NCI-H1436 treated with DMSO at 0.1 percent for 48 hours (cell line): ENCODE data around the gene MAMLD1.

Experiments used
- DNase-seq: peaks from one replicate; lab custom pipeline; 2025; lab: John Stamatoyannopoulos, UW

Gene MAMLD1

DNA sequence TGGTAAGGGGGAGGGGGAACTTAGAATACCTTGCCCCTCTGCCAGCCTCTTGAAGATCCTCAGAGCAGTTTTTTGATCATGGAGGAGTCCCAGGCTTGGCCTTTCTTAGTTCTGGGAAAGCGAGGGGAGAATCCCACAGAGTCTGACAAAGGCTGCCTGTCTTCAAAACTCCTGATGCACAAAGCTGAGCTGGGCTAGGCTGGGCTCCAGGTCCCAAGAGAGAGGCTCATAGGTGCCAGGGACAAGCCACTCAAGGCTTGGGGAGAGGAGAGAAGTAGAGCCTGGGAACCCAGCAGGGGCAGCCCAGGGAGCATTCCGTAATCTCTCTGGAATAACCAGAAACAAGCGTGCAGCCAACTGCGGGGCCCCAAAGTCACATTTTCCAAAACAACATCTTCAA, 168.3 kb downstream of the MAMLD1 start:
- DNase-seq = no peak

DNA sequence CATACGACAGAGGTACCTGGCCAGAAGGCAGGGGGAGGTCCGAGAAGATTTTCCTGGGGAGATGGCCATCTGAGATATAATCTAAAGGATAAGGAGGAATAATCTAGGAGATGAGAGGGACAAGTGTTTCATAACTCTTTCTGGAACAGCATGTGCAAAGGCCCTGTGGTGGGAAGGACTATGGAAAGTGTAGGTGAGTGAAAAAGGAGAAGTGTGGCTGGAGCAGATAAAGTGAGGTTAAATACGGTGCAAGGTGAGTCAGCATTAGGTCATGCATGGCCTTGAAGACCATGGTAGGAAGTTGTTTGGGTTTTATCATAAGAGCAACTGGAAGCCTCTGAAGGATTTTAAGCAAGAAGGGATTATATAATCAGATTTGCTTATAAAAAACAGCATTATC, 170.7 kb downstream of the MAMLD1 start:
- DNase-seq = no peak

DNA sequence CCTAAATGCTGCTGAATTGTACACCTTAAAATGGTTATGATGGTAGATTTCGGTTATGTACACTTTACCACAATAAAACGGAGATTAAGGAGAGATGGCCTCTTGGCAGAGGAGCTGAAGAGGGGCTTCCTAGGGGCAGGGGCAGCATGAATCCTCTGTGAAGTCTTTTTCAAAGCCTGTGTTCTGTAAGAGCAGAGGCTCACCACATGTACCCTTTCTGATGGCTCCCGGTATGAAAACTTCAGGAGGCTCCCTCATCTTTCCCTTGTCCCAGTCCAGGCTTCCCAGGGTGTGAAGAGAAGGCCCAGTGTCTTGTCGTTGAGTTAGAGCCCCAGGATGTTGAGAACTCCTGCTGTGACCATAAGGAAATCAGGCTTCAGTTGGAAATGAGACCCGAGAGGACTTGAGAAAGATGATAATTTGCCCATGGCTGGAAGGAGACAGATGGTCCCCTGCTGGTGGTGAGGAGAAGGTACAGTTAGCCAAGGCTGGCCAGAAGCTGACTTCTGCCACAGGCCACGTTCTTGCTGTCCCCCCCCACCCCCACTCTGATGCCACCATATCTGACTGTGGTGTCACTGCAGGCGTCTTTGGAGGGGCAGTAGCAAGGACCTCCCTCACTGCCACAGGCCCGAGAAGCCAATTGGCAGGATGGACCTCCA, 173.5 kb downstream of the MAMLD1 start:
- DNase-seq = no peak

DNA sequence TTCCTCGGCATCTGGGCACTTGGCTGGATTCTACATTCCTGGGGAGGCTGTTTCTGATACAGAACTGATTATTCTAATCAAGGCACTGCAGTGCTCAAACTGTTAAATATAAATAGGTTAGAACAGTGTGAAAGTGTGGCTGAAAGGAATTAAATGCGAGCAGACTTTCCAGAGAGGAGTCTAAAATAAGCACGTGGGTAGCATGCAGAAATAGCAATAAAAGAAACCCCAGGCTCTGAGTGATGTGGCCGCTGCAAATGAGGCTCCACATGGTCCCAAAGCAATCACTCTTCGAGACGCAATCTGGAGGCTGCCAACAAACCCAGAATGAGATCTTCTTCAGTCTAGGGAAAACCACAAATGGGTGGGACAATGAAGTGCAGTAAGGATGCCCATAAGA, 174.7 kb downstream of the MAMLD1 start:
- DNase-seq = no peak

DNA sequence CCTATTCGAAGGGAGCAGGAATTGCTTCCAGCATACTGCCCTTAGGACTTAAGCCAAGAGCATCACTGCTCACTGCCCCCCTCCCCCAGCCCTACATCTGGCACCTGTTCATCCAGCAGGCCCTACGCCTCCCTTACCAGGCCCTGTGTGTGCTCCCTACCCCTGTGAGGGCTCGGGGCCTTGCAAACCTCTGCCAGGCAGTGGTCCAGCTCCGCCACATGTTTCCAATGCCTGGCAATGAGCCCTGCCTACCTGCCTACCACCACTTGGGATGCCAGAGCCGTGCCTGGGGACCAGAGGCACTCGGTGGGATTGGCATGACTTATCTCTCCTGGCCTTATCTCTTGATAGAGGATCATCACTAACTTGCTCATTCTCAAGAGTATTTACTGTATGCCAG, 177.8 kb downstream of the MAMLD1 start:
- DNase-seq = no peak

DNA sequence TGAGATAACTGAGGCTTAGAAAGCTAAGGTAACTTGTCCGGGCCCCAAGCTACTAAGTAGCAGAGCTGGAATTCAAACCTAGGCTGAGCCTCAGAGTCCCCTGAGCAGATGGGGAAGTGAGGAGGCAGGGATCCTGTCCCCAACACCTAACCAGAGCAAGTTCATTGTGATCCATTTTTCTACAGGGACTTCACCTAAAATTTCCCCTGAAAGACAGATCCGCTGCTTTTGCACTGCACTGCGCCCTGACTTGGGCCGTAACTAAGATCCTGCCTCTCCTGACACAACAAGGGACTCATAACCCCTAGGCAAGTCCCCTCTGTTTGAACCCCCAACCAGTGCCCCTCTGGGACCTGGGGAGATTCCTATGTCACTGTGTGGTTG, 179.7 kb downstream of the MAMLD1 start:
- no peak for DNase-seq

DNA sequence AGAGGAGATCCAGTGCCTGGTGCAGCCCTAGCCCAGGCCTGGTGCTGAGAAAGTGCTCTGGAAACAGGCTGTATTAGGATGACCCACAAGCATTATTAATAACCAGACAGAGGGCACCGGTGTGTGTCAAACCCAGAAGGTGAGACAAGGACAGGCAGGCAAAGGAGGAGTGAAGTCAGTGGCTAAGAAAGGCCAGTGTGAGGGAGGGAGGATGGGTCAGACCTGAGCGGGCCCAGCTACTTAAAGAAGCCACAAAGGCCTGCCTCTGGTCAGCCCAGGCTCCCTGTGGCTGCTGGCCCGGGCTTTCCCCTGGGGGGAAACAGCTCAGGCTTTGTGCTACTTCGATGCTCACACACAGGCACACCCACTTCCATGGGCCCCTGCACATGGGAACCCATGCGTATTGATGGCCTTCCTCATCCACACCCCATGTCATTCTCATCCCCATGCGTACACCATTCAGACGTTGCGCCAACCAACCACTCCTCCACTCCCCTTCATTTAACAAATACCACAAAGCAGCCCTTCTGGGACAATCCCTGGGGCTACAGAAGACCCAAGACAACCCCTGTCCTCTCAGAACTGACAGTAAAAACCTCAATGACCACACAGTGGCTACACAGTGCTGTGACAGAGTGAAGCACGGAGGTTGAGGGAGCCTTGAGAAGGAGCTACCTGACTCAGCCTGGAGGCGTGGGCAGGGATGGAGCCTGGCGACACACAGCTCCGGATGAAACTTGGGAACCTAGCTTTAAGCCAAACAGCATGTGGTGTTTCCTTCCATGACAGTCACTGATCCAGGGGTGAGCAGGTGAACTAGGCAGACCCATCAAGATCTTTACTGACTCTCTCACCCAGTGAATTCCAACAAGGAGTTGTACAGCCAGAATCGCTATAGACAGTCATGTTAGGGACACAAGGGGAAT, 180.4 kb downstream of the MAMLD1 start:
- DNase-seq = no peak

DNA sequence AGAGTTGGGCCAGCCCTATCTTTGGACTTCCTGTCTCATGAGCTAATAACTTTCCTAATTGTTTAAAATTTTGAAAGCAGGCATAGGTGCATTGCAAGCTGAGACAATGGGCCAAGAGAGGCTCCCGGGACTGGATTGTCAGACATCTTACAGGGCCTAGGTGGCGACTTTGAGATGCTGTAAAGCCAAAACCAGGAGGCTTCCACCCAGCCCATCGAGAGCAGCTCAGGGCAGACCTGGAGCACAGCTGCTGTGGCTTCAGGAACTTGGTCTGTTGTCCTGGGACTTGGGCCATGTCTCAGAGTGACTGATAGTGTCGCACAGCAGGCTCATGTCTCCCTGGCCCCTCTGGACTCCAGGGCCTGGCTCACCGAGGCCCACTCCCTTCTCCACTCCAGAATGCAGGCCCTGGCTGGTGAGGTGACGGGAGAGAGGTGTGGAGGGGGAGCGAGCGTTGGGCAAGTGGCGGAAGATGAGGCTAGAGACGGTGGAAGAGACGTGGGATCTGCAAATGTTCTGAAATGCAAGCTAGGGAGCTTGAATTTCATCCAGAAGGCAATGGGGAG, 181.2 kb downstream of the MAMLD1 start:
- DNase-seq = no peak

DNA sequence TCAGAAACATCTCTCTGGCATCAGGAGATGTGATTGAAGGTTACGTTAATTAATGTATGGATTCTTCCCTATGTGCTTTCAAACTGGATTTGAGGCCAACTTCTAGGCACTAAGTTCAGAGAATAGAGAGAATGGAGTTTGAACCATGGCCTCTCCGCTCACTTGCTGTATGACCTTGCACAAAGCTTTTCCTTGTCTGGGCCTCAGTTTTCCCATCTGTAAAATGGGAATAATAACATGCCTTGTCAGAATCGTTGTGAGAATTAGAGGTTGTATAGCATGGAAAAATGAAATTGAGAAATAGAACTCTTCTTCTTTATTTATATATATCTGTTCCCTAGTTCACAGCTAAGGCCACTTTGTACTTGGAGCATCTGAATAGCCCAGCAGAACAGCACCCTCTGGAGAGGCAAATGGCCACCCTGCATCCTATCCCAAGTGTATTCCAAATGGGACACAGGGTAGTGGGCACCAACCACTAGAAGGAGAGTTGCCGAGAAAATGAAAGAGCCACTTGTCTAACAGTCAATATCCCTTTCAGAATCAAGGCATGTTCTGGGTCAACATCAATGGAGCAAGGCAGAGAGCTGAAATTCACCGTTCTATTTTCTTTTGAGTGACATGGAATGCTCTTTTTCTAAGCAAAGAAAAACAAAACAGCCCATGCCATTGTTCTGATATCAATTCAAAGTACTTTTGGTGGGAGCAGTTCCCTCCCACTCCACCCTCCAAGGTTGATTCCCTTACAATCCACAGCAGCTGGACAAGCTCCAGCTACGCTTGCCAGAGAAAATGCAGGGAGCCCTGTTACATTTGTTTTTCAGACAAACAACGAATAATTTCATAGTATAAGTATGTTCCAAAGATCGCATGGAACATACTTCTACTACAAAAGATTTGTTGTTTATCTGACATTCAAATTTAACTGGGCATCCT, 182.0 kb downstream of the MAMLD1 start:
- no peak for DNase-seq

DNA sequence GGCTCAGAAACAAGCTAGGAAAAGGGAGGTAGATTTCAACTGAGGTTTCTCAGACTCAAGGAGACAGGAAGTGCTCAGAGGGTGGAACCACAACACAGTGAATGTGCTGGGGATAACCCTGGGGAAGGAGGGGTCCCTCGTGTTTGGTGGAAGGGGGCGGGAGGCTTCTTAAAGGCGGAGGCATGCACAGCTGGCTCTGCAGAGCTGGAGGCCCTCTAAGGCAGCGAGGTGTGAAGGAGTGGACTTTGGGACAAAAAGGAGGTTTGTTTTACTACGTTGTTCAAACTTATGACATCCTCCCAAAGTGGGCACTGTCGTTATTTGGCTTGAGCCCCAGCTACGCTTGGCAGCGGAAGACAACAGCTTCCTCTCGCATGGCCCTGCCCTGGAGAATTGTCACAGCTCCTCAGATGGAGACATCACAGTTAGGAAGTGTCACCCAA, 183.6 kb downstream of the MAMLD1 start:
- no peak for DNase-seq

DNA sequence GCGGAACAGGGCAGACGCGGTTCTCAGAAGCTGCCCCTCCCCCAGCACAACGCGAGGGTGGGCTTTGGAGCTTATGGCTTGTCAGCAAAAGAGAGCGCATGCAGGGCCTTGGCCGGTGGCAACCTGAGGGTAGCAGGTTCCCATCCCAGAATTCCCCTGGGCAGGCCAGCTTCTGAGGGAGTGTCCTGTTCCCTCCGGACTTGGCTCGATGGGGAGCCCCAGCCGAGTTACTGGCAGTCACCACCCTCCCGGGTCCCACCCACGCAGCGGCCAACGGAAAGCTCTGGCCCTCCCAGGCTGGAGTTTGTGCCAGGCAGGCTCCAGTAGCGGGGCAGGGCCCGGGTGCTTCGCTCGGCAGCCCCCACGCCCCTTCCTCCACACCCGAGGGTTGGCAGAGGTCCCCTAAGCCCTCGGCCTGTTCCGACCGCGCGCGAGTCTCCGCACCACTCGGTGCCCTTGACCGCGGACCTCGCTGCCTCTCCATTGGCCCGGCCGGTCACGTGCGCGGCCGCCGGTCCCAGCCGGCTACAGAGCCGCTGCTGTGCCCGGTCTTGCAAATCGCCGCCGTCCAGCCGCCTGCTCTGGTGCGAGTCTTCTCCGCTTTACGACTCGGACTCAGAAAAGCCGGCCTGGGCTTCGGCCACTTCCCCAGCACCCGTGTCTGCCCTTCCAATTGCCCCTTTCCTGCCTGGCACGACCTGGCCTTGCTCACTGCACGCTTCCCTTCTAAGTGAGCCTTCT, 184.4 kb downstream of the MAMLD1 start:
- DNase-seq = no peak

DNA sequence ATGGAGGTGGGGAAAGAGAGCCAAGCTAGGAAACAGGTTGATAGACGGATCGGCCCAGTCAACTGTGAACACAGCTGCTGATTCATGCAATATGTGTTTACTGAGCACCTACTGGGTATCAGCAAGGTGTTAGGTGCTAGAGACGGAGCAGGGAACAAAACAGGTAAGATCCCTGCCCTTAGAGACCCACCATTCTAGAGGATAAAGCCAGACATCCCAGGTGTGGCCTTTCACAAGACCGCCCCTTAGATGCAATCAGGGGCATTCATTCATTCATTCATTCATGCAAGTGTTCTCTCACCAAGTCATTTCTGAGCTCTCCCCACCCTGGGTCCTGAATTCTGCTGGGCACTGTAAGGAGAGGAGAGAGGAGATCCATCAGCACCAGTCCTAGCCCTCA, 185.1 kb downstream of the MAMLD1 start:
- DNase-seq = no peak

DNA sequence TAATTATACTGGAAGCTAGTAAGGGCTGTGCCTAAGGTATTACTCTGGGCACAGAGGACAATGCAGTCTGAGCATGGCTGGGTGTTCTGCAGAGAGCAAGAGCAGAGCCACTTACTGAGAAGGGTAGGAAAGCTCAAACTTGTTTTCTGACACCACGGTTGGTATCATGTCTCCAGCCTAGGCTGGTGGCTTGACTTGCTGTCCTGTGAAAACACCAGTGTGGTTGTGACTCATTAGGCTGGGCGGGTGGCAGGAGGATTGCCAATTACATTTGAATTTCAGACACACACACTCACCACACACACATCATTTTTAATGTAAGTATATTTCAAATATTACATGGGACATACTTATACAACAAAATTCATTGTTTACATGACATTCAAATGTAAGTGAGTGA, 185.6 kb downstream of the MAMLD1 start:
- no peak for DNase-seq

DNA sequence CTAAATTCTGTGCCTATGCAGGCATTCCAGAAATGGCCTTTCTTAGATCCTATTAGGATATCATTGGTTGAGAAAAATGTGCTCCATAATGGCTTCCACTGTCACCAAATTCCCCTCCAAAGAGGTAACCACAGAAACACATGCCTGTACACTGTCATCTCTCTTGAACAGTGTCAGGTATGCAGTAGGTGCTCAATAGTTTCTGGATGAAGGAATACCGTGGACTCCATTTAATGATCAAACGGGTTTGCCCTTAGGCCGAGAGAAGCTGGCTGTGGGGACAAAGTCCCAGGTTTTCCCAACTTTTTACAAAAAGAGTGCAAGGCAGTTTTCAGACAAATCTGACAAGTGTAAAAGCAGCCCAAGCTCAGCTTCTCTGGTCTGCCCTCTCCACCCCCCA, 188.8 kb downstream of the MAMLD1 start:
- DNase-seq = no peak

DNA sequence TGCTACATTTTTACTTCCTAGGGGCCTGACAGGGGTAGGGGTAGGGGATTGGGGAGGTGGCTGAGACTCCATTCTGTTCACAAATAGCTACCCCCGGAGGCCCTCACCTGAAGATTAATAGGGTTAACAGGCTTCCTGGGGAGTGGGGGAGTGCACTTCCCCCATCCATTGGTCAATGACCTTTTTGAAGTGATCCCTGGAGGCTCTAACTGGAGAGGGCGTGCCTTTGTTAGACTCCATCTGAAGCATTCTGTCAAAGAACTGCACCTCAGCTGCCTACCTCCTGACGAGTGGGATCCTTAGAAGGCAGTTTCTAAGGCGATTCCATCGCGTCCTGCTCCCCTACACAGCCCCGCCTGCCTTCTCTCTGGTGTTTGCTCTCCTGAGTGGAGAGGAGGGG, 195.3 kb downstream of the MAMLD1 start:
- DNase-seq = no peak
